ENCODE results near the gene MCF2L. TPM values are rescaled to one million over a fixed set of nuclear protein-coding genes. Genes with fewer than 3 reads are reported as not detected.

MCF2L gene
- total RNA-seq, 8 experiments from 2014 or later = 1.2 to 33.9 (median 24.7) TPM

DNA sequence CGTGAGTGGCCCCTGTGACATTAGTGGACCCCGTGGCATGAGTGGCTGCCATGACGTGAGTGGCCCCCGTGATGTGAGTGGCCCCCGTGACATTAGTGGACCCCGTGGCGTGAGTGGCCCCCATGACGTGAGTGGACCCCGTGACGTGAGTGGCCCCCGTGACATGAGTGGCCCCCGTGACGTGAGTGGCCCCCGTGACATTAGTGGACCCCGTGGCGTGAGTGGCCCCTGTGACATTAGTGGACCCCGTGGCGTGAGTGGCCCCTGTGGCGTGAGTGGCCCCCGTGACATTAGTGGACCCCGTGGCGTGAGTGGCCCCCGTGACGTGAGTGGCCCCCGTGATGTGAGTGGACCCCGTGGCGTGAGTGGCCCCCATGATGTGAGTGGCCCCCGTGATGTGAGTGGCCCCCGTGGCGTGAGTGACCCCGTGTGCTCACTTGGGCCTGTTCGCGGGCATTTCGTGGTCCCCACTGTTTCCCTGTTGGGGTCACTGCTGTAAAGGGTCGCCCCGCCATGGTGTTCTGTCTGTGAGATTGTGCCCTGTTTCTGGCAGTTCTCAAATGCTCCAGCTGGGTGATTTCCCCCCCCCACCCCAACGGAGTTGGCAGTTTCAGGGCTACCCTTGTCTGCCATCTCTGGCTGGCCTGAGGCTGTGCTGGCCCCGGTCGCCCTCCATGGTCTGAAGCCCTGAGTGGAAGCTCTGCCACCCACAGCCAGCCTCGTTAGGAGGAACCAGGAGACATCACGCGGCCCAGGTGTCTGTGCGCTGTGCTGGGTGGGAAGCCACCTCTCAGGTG lies 64.2 kb downstream of the MCF2L start:
- ATAC-seq (replicated peaks in 6 of 8) = no peak
- H3K27ac ChIP-seq = no peak overlapping the region
- 40 to 93% (median 78%) methylated on average over 1 to 12 of the region's 43 CpGs; no CpG with 5 or more reads in 6 of the 10 experiments for WGBS, 10 experiments
- H3K4me3 ChIP-seq = no peak overlapping the region
- in situ Hi-C loops (cut with MboI; ENCODE audit: low pct_unique_long_range_greater_than_20kb in 2 of 9, low sequenced_read_pairs in 9 of 9, unreplicated experiment in 9 of 9) = loop anchor here in 2 of 9 experiments (25.0 kb wide), 1 partner anchor 96 kb away; no protein-coding TSS in a partner anchor
- H3K4me1 ChIP-seq (replicated peaks in 1 of 2) = peaks cover 0 to 2% of the 10 kb centered on the region in 2 donors

DNA sequence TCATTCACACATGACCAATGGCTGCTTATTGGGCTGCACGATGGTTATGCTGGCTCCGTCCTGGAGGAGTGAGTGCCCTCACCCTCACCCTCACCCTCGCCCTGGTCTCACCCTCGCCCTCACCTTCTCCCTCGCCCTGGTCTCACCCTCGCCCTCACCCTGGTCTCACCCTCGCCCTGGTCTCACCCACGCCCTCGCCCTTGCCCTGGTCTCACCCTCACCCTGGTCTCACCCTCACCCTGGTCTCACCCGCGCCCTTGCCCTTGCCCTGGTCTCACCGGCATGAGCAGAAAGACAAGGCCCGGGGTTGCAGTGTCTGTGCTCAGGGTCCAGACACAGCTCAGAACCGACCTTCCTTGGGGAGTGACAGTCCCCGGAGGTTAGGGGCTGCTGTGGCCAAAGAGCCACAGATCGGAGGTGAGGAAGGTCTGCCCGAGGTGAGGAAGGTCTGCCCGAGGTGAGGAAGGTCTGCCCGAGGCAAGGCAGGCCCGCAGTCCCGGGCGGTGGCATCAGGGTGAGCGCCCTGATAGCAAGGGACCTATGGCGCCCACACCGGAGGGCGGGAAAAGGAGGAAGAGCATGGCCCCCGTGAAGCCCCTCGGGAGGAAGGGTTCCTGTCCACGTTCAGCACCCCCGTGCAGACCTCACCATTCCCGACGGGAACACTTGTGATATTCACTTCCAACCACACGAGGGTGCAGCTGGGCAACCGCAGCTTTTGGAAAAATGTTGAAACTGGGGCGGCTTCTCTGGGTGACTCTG lies 65.6 kb downstream of the MCF2L start:
- H3K4me3 ChIP-seq = no peak overlapping the region
- H3K27ac ChIP-seq = no peak overlapping the region
- in situ Hi-C loops (cut with MboI; ENCODE audit: low pct_unique_long_range_greater_than_20kb in 2 of 9, low sequenced_read_pairs in 9 of 9, unreplicated experiment in 9 of 9) = loop anchor here in 2 of 9 experiments (25.0 kb wide), 1 partner anchor 97 kb away; no protein-coding TSS in a partner anchor
- WGBS, 10 experiments = 0 to 100% (median 45%) methylated on average over 2 to 9 of the region's 35 CpGs; no CpG with 5 or more reads in 2 of the 10 experiments
- H3K4me1 ChIP-seq (replicated peaks in 1 of 2) = peaks cover 0 to 2% of the 10 kb centered on the region in 2 donors
- ATAC-seq (replicated peaks in 6 of 8) = peak in 7 of 8 experiments; percentile 56 to 93 (median 66)

DNA sequence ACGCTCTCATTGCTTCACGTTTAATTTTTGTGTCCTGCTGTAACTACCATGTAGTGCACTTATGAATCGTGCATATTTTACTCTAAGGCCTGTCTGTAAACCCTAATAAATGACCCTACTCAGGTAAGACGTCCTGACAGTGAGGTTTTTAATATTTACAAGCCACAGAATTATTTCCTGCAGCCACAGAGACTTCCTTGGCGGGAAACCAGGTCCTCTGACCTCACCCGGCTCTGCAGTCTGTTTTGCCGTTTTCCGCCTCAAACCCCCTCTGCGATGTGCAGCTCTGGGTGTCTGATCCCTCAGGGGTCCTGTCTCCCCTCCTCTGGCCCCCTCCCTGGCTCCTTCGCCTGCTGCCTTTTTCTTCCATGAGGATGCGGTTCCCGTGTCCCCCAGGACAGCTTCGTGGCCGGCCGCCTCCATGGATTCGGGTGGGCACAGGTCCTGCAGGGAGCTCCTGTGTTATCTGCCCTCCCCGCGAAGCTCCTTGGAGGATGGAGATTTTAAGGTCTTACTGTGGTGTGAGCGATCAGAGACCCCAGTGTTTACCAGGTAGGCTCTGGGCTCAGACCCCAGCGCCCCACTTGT lies 66.3 kb downstream of the MCF2L start:
- Histone ChIP-seq H3K4me3 (no peak overlapping the region), H3K4me1 (replicated peaks in 1 of 2) (peaks cover 0 to 2% of the 10 kb centered on the region in 2 donors), H3K27ac (no peak overlapping the region)
- peak in 1 of 8 experiments; percentile 13 for ATAC-seq (replicated peaks in 6 of 8)
- in situ Hi-C loops (cut with MboI; ENCODE audit: low pct_unique_long_range_greater_than_20kb in 2 of 9, low sequenced_read_pairs in 9 of 9, unreplicated experiment in 9 of 9) = loop anchor here in 2 of 9 experiments (25.0 kb wide), 1 partner anchor 98 kb away; no protein-coding TSS in a partner anchor
- 5 to 100% (median 56%) methylated on average over 1 to 13 of the region's 20 CpGs; no CpG with 5 or more reads in 2 of the 10 experiments for WGBS, 10 experiments

- H3K27ac ChIP-seq = no peak overlapping the region
- in situ Hi-C loops (cut with MboI; ENCODE audit: low pct_unique_long_range_greater_than_20kb in 2 of 9, low sequenced_read_pairs in 9 of 9, unreplicated experiment in 9 of 9) = loop anchor here in 2 of 9 experiments (25.0 kb wide), 1 partner anchor 99 kb away; no protein-coding TSS in a partner anchor
- H3K4me1 ChIP-seq (replicated peaks in 1 of 2) = peaks cover 0 to 2% of the 10 kb centered on the region in 2 donors
- WGBS, 10 experiments = 80 to 100% (median 80%) methylated on average over 1 to 7 of the region's 14 CpGs; no CpG with 5 or more reads in 5 of the 10 experiments
- H3K4me3 ChIP-seq = no peak overlapping the region
- ATAC-seq (replicated peaks in 6 of 8) = no peak
Measured at GRCh38 chr13:113036401-113036800, 67.4 kb downstream of the MCF2L start.

DNA sequence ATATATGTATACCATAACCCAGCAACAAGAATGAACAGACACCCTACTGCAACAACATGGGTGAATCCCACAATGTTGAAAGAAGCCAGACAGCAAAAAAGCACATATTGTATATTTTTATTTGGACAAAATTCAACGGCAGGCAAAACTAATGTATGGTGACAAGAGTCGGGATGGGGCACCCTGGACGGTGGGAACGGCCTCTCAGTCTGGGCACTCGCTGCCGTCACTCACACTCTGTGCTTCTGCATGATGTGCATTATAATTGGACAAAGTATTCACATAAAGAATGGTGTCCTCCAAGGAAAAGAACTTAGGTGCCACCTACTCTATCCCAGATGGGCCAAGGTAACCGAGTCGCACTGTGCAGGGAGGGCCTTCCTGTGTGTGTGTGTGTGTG lies 71.0 kb downstream of the MCF2L start:
- Histone ChIP-seq H3K4me3 (no peak overlapping the region), H3K27ac (no peak overlapping the region), H3K4me1 (replicated peaks in 1 of 2) (peaks cover 0 to 2% of the 10 kb centered on the region in 2 donors)
- in situ Hi-C loops (cut with MboI; ENCODE audit: low pct_unique_long_range_greater_than_20kb in 2 of 9, low sequenced_read_pairs in 9 of 9, unreplicated experiment in 9 of 9) = loop anchor here in 2 of 9 experiments (25.0 kb wide), 1 partner anchor 103 kb away; no protein-coding TSS in a partner anchor
- WGBS, 10 experiments = 66 to 100% (median 96%) methylated on average over 1 to 6 of the region's 8 CpGs; no CpG with 5 or more reads in 3 of the 10 experiments
- ATAC-seq (replicated peaks in 6 of 8) = no peak

GRCh38 chr13:113040597-113041292 lies 71.7 kb downstream of the MCF2L start:
- in situ Hi-C loops (cut with MboI; ENCODE audit: low pct_unique_long_range_greater_than_20kb in 2 of 9, low sequenced_read_pairs in 9 of 9, unreplicated experiment in 9 of 9) = loop anchor here in 2 of 9 experiments (25.0 kb wide), 1 partner anchor 103 kb away; no protein-coding TSS in a partner anchor
- 17 to 89% (median 60%) methylated on average over 1 to 11 of the region's 13 CpGs; no CpG with 5 or more reads in 5 of the 10 experiments for WGBS, 10 experiments
- H3K4me3 ChIP-seq = no peak overlapping the region
- no peak overlapping the region for H3K27ac ChIP-seq
- no peaks in the 10 kb centered on the region for H3K4me1 ChIP-seq (replicated peaks in 1 of 2)
- ATAC-seq (replicated peaks in 6 of 8) = no peak

DNA sequence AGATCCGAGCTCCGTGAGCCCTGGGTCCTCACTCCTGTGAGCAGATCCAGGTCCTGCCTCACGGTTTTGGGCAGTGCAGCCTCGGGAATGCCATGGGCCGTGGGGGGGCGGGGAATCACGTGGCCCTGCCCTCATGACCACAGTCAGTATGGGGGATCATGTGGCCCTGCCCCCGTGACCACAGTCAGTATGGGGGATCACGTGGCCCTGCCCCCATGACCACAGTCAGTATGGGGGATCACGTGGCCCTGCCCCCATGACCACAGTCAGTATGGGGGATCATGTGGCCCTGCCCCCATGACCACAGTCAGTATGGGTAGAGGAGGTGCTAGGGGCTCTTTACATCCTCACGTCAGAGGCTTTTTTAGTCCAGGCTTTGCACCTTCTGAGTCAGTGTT lies 72.3 kb downstream of the MCF2L start:
- H3K4me3 ChIP-seq = no peak overlapping the region
- in situ Hi-C loops (cut with MboI; ENCODE audit: low pct_unique_long_range_greater_than_20kb in 2 of 9, low sequenced_read_pairs in 9 of 9, unreplicated experiment in 9 of 9) = loop anchor here in 2 of 9 experiments (25.0 kb wide), 1 partner anchor 104 kb away; no protein-coding TSS in a partner anchor
- 0 to 100% (median 60%) methylated on average over 1 to 4 of the region's 11 CpGs; no CpG with 5 or more reads in 7 of the 10 experiments for WGBS, 10 experiments
- peak in 2 of 8 experiments; percentile 18 to 39 for ATAC-seq (replicated peaks in 6 of 8)
- H3K4me1 ChIP-seq (replicated peaks in 1 of 2) = no peaks in the 10 kb centered on the region
- H3K27ac ChIP-seq = no peak overlapping the region

DNA sequence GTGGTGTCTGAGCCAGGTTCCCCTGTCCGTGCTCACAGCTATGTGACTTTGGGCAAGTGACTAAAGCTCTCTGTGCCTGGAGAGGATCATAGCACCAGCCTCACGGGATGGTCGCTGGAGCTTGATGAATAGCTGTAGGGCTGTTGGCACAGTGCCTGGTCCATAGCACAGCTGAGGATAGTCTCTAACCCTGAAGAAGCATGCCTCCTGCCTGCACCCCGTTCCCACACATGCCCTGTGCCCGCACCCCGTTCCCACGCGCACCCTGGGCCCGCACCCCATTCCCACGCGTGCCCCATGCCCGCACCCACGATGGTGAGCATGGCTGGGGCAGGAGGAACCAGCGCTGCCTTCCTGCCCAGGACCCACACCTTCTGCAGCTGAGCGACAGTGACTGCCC lies 72.9 kb downstream of the MCF2L start:
- Histone ChIP-seq H3K27ac (no peak overlapping the region), H3K4me3 (no peak overlapping the region), H3K4me1 (replicated peaks in 1 of 2) (no peaks in the 10 kb centered on the region)
- in situ Hi-C loops (cut with MboI; ENCODE audit: low pct_unique_long_range_greater_than_20kb in 2 of 9, low sequenced_read_pairs in 9 of 9, unreplicated experiment in 9 of 9) = loop anchor here in 2 of 9 experiments (25.0 kb wide), 1 partner anchor 105 kb away; no protein-coding TSS in a partner anchor
- no peak for ATAC-seq (replicated peaks in 6 of 8)
- WGBS, 10 experiments = 62 to 100% (median 91%) methylated on average over 2 to 6 of the region's 15 CpGs; no CpG with 5 or more reads in 5 of the 10 experiments

- WGBS, 10 experiments = 17 to 96% (median 72%) methylated on average over 1 to 12 of the region's 20 CpGs; no CpG with 5 or more reads in 4 of the 10 experiments
- Histone ChIP-seq H3K4me3 (no peak overlapping the region), H3K4me1 (replicated peaks in 1 of 2) (no peaks in the 10 kb centered on the region), H3K27ac (no peak overlapping the region)
- no peak for ATAC-seq (replicated peaks in 6 of 8)
- in situ Hi-C loops (cut with MboI; ENCODE audit: low pct_unique_long_range_greater_than_20kb in 2 of 9, low sequenced_read_pairs in 9 of 9, unreplicated experiment in 9 of 9) = loop anchor here in 2 of 9 experiments (25.0 kb wide), 1 partner anchor 105 kb away; no protein-coding TSS in a partner anchor
Measured at GRCh38 chr13:113042456-113042855, 73.4 kb downstream of the MCF2L start.

GRCh38 chr13:113043001-113043630 lies 74.1 kb downstream of the MCF2L start:
- in situ Hi-C loops (cut with MboI; ENCODE audit: low pct_unique_long_range_greater_than_20kb in 2 of 9, low sequenced_read_pairs in 9 of 9, unreplicated experiment in 9 of 9) = loop anchor here in 2 of 9 experiments (25.0 kb wide), 1 partner anchor 106 kb away; no protein-coding TSS in a partner anchor
- WGBS, 10 experiments = 40 to 100% (median 73%) methylated on average over 1 to 8 of the region's 20 CpGs; no CpG with 5 or more reads in 2 of the 10 experiments
- Histone ChIP-seq H3K27ac (no peak overlapping the region), H3K4me3 (no peak overlapping the region), H3K4me1 (replicated peaks in 1 of 2) (no peaks in the 10 kb centered on the region)
- ATAC-seq (replicated peaks in 6 of 8) = no peak

DNA sequence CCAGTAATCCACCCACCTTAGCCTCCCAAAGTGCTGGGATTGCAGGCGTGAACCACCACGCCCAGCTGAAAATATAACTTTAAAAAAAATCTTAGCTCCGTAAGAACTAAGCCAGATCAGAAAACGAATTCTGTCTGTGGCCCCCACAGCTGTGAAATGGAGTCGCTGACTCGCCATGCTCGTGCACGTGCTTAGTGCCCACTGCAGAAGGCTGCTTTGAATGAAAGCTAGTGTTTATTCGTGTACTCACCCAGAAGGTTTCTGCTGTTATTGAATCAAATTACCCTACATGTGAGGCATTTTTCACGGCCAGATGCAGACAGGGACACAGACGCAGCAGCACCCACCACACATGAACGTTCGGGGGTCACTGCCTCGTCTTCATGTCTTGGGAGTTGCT lies 74.9 kb downstream of the MCF2L start:
- 11 to 75% (median 48%) methylated on average over 2 to 10 of the region's 14 CpGs; no CpG with 5 or more reads in 2 of the 10 experiments for WGBS, 10 experiments
- peak in 3 of 8 experiments; percentile 6 to 21 (median 20) for ATAC-seq (replicated peaks in 6 of 8)
- Histone ChIP-seq H3K4me1 (replicated peaks in 1 of 2) (no peaks in the 10 kb centered on the region), H3K27ac (no peak overlapping the region), H3K4me3 (no peak overlapping the region)
- in situ Hi-C loops (cut with MboI; ENCODE audit: low pct_unique_long_range_greater_than_20kb in 2 of 9, low sequenced_read_pairs in 9 of 9, unreplicated experiment in 9 of 9) = loop anchor here in 2 of 9 experiments (25.0 kb wide), 1 partner anchor 107 kb away; no protein-coding TSS in a partner anchor

Measured in motor neuron (in vitro differentiated cells).